WERI-Rb-1 (cell line): Measurements from ENCODE around the gene MCM7.

Experiments
- DNase-seq: peaks from one replicate; pipeline ENCODE4 v3.0.0-alpha.2; 2020
- H3K27ac ChIP-seq: fragments of 250-450 bp; sonication (Bioruptor Pico); 2 replicates; pipeline ENCODE4 v1.5.1; 2020; ENCODE audit warnings: mild to moderate bottlenecking, moderate library complexity
- H3K27me3 ChIP-seq: fragments of 250-450 bp; sonication (Bioruptor Pico); 2 replicates; pipeline ENCODE4 v1.5.1; 2021; ENCODE audit warnings: mild to moderate bottlenecking, low read depth, moderate library complexity; ENCODE audit not compliant: insufficient read depth, severe bottlenecking
- H3K36me3 ChIP-seq: fragments of 250-450 bp; sonication (Bioruptor Pico); 2 replicates; pipeline ENCODE4 v1.5.1; 2020; ENCODE audit warnings: mild to moderate bottlenecking, moderate library complexity
- H3K4me3 ChIP-seq: 2 replicates; pipeline ENCODE4 v1.5.1; 2011; ENCODE audit warnings: low read depth, mild to moderate bottlenecking, control low read depth, low read length
- H3K9me3 ChIP-seq: fragments of 250-450 bp; sonication (Bioruptor Pico); 2 replicates; pipeline ENCODE4 v1.5.1; 2021; ENCODE audit warnings: mild to moderate bottlenecking, moderate library complexity; ENCODE audit not compliant: severe bottlenecking
- CTCF ChIP-seq: IDR thresholded peaks from 2 replicates; pipeline ENCODE4 v1.5.1; 2011; ENCODE audit warnings: low read depth, mild to moderate bottlenecking, control low read depth, inconsistent platforms, low read length

MCM7 gene

GRCh38 chr7:100074841-100075240 lies 26.4 kb downstream of the MCM7 start:
- H3K9me3 ChIP-seq = peaks cover 33% of the 10 kb centered on the region

GRCh38 chr7:100072462-100072861 lies 28.7 kb downstream of the MCM7 start:
- DNase-seq = no peak
- peaks cover 98% of the 10 kb centered on the region for H3K36me3 ChIP-seq
- H3K27me3 ChIP-seq = no peaks in the 10 kb centered on the region
- H3K9me3 ChIP-seq = peaks cover 33% of the 10 kb centered on the region
- no peak for TF ChIP-seq CTCF
- H3K27ac ChIP-seq = no peak overlapping the region
- H3K4me3 ChIP-seq = no peak overlapping the region

More at GRCh38 chr7:100074841-100075240, 26.4 kb downstream of the MCM7 start:
- no peak for DNase-seq
- H3K4me3 ChIP-seq = no peak overlapping the region
- H3K27ac ChIP-seq = no peak overlapping the region
- no peak for TF ChIP-seq CTCF
- H3K27me3 ChIP-seq = no peaks in the 10 kb centered on the region
- H3K36me3 ChIP-seq = peaks cover 100% of the 10 kb centered on the region

- H3K9me3 ChIP-seq = peaks cover 33% of the 10 kb centered on the region
- DNase-seq = no peak
These were observed 30.0 kb downstream of the MCM7 start for GRCh38 chr7:100071018-100071723.

GRCh38 chr7:100069991-100070390 lies 31.2 kb downstream of the MCM7 start:
- no peak for DNase-seq
- peaks cover 89% of the 10 kb centered on the region for H3K36me3 ChIP-seq
- no peaks in the 10 kb centered on the region for H3K27me3 ChIP-seq
- H3K9me3 ChIP-seq = peaks cover 33% of the 10 kb centered on the region
- TF ChIP-seq CTCF = no peak
- H3K27ac ChIP-seq = no peak overlapping the region
- H3K4me3 ChIP-seq = no peak overlapping the region

More at GRCh38 chr7:100071018-100071723, 30.0 kb downstream of the MCM7 start:
- Histone ChIP-seq H3K27ac (no peak overlapping the region), H3K36me3 (peaks cover 90% of the 10 kb centered on the region), H3K4me3 (no peak overlapping the region), H3K27me3 (no peaks in the 10 kb centered on the region)
- no peak for TF ChIP-seq CTCF

- H3K36me3 ChIP-seq = peaks cover 70% of the 10 kb centered on the region
- DNase-seq = no peak
- no peak for TF ChIP-seq CTCF
- no peak overlapping the region for H3K27ac ChIP-seq
- H3K27me3 ChIP-seq = no peaks in the 10 kb centered on the region
- H3K4me3 ChIP-seq = no peak overlapping the region
- H3K9me3 ChIP-seq = peaks cover 18% of the 10 kb centered on the region
These were observed 34.2 kb downstream of the MCM7 start for GRCh38 chr7:100066953-100067352.
